HEK293 (cell line): Measurements from ENCODE around the gene RARRES2.

ENCODE experiments used
- CTCF ChIP-seq: fragments of 450-650 bp; formaldehyde crosslinking; IDR thresholded peaks from 2 replicates; pipeline ENCODE4 v1.5.1; 2016; ENCODE audit warnings: missing biosample characterization, missing genetic modification characterization
- YY1 ChIP-seq: fragments of 450-650 bp; formaldehyde crosslinking; IDR thresholded peaks from 2 replicates; pipeline ENCODE4 v1.5.1; 2018; ENCODE audit warnings: missing biosample characterization, missing genetic modification characterization
- ZNF362 ChIP-seq: fragments of 450-650 bp; formaldehyde crosslinking; IDR thresholded peaks from 2 replicates; pipeline ENCODE4 v1.5.1; 2016; ENCODE audit warnings: missing biosample characterization, missing genetic modification characterization
- ZNF624 ChIP-seq: fragments of 450-650 bp; formaldehyde crosslinking; IDR thresholded peaks from 2 replicates; pipeline ENCODE4 v1.5.1; 2017; ENCODE audit warnings: missing biosample characterization, missing genetic modification characterization

- TF ChIP-seq CTCF (tag by site-specific recombination): no peak
- no peak for TF ChIP-seq ZNF624 (tag by site-specific recombination)
- TF ChIP-seq ZNF362 (tag by site-specific recombination): no peak
- no peak for TF ChIP-seq YY1 (tag by site-specific recombination)
Observed at GRCh38 chr7:150339409-150339809, 2.0 kb downstream of the RARRES2 start.
